ENCODE data around the gene MAP2K3.

Gene MAP2K3

GRCh38 chr17:21362331-21362931 lies 77.9 kb downstream of the MAP2K3 start:
- no peak for TF ChIP-seq CTCF (IDR thresholded peaks at IDR 0.05; ENCODE audit: low read depth, low read length, missing control alignments)
- H3K36me3 ChIP-seq (replicated peaks), result no peaks in the 10 kb centered on the region
- no peak overlapping the region for H3K27ac ChIP-seq
- no peaks in the 10 kb centered on the region for H3K27me3 ChIP-seq (replicated peaks)
- no peak overlapping the region for H3K4me3 ChIP-seq (ENCODE audit: low read depth, low read length)
- DNase-seq, result no peak
- in situ Hi-C loops (cut with HindIII; ENCODE audit: low pct_ligation_motif_present, low sequenced_read_pairs), result no loop called here

GRCh38 chr17:21363776-21364642 lies 79.5 kb downstream of the MAP2K3 start:
- no peak for DNase-seq
- Histone ChIP-seq H3K36me3 (replicated peaks) (no peaks in the 10 kb centered on the region), H3K4me3 (ENCODE audit: low read depth, low read length) (no peak overlapping the region), H3K27ac (no peak overlapping the region), H3K27me3 (replicated peaks) (no peaks in the 10 kb centered on the region)
- no peak for TF ChIP-seq CTCF (IDR thresholded peaks at IDR 0.05; ENCODE audit: low read depth, low read length, missing control alignments)
- in situ Hi-C loops (cut with HindIII; ENCODE audit: low pct_ligation_motif_present, low sequenced_read_pairs), result no loop called here
